Mucosa of descending colon (tissue), 3 donors: ENCODE data around the gene TNNC2. TPM values are rescaled to one million over a fixed set of nuclear protein-coding genes. Genes with fewer than 3 reads are reported as not detected.

Experiments used
- ATAC-seq: fragments of 200-7000 bp; cut with Tn5 transposase; one replicate; pipeline ENCODE4 v1.9.1; 2020; ENCODE audit warnings: mild to moderate bottlenecking, moderate library complexity
- DNase-seq, 3 donors: peaks; one replicate each; pipeline ENCODE4 v3.0.0-alpha.2; 2020
- H3K36me3 ChIP-seq: fragments of 200-600 bp; one replicate; pipeline ENCODE4 v1.8.0; 2021; ENCODE audit warnings: low read depth, mild to moderate bottlenecking
- H3K4me1 ChIP-seq: fragments of 200-600 bp; one replicate; pipeline ENCODE4 v1.8.0; 2021; ENCODE audit warnings: low read depth, mild to moderate bottlenecking
- H3K4me3 ChIP-seq: fragments of 200-600 bp; one replicate; pipeline ENCODE4 v1.8.0; 2021; ENCODE audit warnings: mild to moderate bottlenecking
- H3K9me3 ChIP-seq: fragments of 200-600 bp; one replicate; pipeline ENCODE4 v1.8.0; 2021; ENCODE audit warnings: mild to moderate bottlenecking
- CTCF ChIP-seq: fragments of 200-600 bp; IDR thresholded peaks from one replicate; pipeline ENCODE4 v1.8.0; 2022; ENCODE audit warnings: antibody characterized with exemption, mild to moderate bottlenecking
- intact Hi-C, 2 donors: fragments of 100-400 bp; cut with DNase I in 1 of 2; cut with micrococcal nuclease in 1 of 2; formaldehyde crosslinking; loops; one replicate each; pipeline versions ENCODE4 v1.11.0 to v1.11.1; 2022; cut with DNase I, micrococcal nuclease
- total RNA-seq, 3 donors: library from RNA; stranded (reverse); fragmentation: NEBNext Ultra II Directional in 2 of 3; extraction: Animal tissue kit (Norgen Biotek cat#: 25700) in 2 of 3; gene quantifications; one replicate each; pipeline versions ENCODE4 v1.2.1 to v1.2.4, GENCODE V29; 2021 to 2023
- donor health status: DM: no; HTN: no; CAD: no; lungs with moderate emphysema.
- donor health status: DM: no; HTN: no; CAD: no.
- donor health status: DM: no; HTN: yes; CAD: no.

The TNNC2 gene
- total RNA-seq, 3 donors from 2014 or later, result 2.1 to 5.4 (median 3.1) TPM

GRCh38 chr20:45843506-45843905, 16.4 kb upstream of the TNNC2 start:
- intact Hi-C loops, result no loop called here
- H3K4me3 ChIP-seq, result no peak overlapping the region
- DNase-seq (no peak), ATAC-seq (no peak)
- no peaks in the 10 kb centered on the region for H3K9me3 ChIP-seq
- no peaks in the 10 kb centered on the region for H3K36me3 ChIP-seq
- TF ChIP-seq CTCF, result no peak
- no peaks in the 10 kb centered on the region for H3K4me1 ChIP-seq

DNA sequence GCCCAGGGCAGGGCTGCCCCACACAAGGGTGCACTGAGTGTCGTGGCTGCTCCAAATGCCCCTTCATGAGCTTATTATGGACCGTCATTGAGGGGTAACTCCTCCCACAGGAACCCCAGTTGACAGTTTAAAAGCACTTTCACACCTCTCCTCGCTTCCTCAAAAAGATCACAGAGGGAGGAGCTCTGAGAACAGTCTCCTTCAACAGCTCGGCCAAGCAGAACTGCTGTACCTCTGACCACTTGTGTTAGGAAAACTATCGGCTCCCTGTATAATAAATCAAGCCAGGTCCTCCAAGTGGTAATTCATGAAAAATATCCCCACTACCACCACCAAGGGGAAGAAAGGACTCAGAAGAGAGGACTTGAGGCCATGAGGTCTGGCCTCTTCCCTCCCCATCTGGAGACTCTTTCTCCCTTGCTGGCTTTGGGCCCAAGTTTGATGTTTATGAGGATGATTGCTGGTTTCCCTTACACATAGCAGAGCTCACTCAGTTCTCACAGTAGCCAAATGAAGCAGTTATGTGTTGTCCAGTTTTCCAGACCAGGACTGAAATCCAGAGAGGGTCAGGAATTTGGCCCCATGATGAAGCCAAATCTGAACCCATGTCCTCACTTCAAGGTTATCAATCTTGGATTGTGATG, 15.2 kb upstream of the TNNC2 start:
- intact Hi-C loops, result no loop called here
- Histone ChIP-seq H3K9me3 (no peaks in the 10 kb centered on the region), H3K4me3 (no peak overlapping the region), H3K4me1 (no peaks in the 10 kb centered on the region), H3K36me3 (no peaks in the 10 kb centered on the region)
- ATAC-seq, result peak; percentile 46
- no peak for TF ChIP-seq CTCF
- DNase-seq, result no peak

- no peak for TF ChIP-seq CTCF
- ATAC-seq (no peak), DNase-seq (no peak)
- no peaks in the 10 kb centered on the region for H3K36me3 ChIP-seq
- no peak overlapping the region for H3K4me3 ChIP-seq
- intact Hi-C loops, result no loop called here
- peaks cover under 1% of the 10 kb centered on the region for H3K4me1 ChIP-seq
- H3K9me3 ChIP-seq, result no peaks in the 10 kb centered on the region
These were observed 14.5 kb upstream of the TNNC2 start for GRCh38 chr20:45841407-45842129.

- Histone ChIP-seq H3K4me1 (peaks cover 2% of the 10 kb centered on the region), H3K36me3 (no peaks in the 10 kb centered on the region), H3K4me3 (no peak overlapping the region), H3K9me3 (no peaks in the 10 kb centered on the region)
- intact Hi-C loops, result no loop called here
- ATAC-seq (peak; percentile 5), DNase-seq (no peak)
- TF ChIP-seq CTCF, result no peak
These were observed 13.6 kb upstream of the TNNC2 start for GRCh38 chr20:45840700-45841198.

DNA sequence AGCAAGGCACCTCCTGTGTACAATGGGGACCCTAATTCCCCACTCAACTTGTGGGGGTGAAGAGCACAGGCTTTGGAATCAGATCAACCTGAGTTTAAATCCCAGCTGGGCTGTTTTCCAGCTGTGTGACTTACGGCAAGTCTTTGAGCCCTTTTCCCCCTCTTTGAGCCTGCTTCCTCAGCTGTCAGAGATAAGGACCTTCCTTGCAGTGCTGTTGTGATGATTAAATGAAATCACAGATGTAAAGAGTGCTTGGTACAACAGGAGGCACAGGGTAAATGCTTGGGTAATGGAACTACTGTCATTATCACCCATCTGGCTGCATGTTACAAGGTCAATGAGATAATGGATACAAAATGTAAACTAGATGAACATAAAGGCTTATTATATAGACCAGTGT, 9.7 kb upstream of the TNNC2 start:
- DNase-seq (no peak), ATAC-seq (no peak)
- no peak for TF ChIP-seq CTCF
- H3K9me3 ChIP-seq, result no peaks in the 10 kb centered on the region
- no peak overlapping the region for H3K4me3 ChIP-seq
- H3K4me1 ChIP-seq, result peaks cover 15% of the 10 kb centered on the region
- intact Hi-C loops, result no loop called here
- H3K36me3 ChIP-seq, result no peaks in the 10 kb centered on the region
